HG03558 (cell line): ENCODE results near the gene MCF2L2.

Source experiments
- ATAC-seq: cut with Tn5 transposase; IDR thresholded peaks from one replicate; pipeline ENCODE4 v1.9.1; 2021; ENCODE audit warnings: moderate number of reproducible peaks; ENCODE audit not compliant: unreplicated experiment; ENCODE audit errors: extremely low read depth

The MCF2L2 gene

DNA sequence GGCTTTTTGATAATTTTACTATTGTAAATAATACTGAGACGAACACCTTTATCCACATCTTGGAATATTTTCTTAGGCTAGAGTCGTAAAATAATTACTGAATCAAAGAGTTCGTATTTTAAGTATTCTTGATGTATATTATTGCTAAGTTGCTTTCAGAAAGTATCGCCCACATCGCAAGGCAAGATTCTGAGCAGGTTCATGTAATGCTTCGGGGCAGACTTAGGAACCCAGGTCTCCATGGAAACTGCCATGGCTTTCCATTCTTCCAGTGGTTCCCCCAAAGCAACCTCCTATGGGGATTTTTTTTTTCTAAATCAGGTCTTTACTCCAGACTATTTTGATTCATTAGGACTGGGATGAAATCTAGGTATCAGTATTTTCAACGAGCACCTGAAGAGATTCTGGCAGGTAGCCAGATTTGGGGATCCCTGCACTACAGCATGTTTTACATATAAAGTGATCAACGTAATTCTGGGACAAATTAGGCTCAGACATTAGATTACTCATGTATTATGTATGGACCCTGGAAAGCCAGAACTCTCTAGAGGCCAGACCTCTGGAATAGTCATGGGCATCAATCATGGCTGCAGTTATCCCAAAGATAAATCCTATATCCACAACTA is 88.8 kb downstream of the MCF2L2 start:
- no peak for ATAC-seq

GRCh38 chr3:183338520-183338919 is 89.9 kb downstream of the MCF2L2 start:
- ATAC-seq = no peak

DNA sequence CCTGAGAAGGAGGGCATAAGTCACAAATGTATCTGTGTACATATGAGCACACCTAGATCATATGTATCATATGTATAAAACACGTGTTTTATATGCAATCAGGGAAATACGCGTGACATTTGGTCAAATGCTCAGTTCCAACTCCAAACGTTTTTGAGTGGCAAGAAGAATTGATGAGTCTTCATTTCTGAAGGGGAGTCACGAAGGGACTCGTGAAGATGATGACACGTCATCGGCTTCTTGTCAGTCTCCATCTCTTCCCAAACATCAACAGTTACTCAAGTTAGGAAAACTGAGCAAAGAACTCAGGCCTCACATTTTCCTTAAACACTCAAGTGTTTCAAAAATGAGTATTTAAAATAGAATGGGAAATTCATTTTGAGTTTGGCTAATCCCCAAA is 95.9 kb downstream of the MCF2L2 start:
- ATAC-seq = no peak

- ATAC-seq = no peak
These were observed 96.9 kb downstream of the MCF2L2 start for GRCh38 chr3:183331498-183331897.

GRCh38 chr3:183330881-183331280 is 97.5 kb downstream of the MCF2L2 start:
- ATAC-seq = no peak

DNA sequence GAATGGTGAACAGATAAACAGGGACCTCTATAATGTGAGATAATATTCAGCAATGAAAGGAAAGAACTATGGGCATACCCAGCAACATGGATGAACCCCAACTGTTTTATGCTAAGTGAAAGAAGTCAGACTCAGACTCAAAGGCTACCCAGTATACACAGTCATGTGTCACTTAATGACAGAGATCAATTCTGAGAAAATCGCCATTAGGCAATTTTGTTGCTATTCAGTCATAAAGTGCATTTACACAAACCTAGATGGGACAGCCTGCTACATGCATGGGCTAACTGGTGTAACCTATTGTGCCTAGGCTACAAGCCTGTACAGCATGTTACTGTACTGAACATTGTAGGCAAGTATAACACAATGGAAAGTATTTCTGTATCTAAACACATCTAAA is 98.9 kb downstream of the MCF2L2 start:
- ATAC-seq = no peak

- ATAC-seq = no peak
These were observed 99.6 kb downstream of the MCF2L2 start for GRCh38 chr3:183328823-183329222.

- ATAC-seq = no peak
These were observed 100.3 kb downstream of the MCF2L2 start for GRCh38 chr3:183328164-183328563.

DNA sequence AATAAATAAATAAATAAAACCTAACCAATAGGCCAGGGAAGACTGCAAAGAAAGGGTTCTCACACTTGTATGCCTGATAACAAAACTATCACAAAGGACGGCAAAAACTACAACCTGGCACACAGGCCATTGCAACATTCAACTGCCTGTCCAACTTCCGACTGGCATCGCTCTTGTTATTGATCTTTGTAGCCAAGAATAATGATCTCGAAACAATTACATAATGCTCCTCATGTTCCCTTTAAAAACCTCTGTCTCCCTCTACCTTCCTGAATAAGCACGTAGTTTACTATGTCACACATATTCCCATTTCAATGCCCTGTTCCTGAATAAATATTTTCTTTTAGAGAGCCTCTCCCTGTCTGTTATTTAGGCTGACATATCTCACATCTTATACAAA is 101.1 kb downstream of the MCF2L2 start:
- no peak for ATAC-seq

DNA sequence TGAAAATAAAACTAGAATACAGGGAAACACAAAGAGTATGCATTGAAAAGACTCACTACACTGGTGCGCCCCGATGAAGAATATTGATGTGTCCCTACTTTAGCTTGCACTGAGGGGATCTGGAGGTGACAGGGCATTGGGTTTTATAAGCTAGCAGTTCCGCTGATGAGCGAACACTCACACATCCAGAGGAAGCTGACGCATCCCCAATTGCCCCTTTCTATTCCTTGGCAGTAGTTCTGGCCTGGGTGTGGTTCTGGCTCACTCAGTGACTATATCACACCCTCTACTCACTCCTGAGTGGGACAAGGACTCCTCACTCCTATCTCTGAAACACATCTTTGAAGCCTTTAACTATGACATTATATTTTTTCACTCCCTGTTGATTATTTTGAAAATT is 104.3 kb downstream of the MCF2L2 start:
- ATAC-seq = no peak

DNA sequence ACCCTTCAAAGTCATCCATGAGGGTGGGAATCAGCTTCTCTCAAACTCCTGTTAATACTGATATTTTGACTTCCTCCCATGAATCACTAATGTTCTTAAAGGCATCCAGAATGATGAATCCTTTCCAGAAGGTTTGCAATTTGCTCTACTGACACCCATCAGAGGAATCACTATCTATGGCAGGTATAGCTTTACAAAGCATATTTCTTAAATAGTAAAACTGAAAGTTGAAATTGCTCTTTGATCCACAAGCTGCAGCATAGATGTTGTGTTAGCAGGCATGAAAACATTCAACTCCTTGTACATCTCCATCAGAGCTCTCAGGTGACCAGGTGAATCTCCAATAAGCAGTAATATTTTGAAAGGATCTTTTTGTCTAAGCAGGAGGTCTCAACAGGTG is 109.0 kb downstream of the MCF2L2 start:
- ATAC-seq = no peak

DNA sequence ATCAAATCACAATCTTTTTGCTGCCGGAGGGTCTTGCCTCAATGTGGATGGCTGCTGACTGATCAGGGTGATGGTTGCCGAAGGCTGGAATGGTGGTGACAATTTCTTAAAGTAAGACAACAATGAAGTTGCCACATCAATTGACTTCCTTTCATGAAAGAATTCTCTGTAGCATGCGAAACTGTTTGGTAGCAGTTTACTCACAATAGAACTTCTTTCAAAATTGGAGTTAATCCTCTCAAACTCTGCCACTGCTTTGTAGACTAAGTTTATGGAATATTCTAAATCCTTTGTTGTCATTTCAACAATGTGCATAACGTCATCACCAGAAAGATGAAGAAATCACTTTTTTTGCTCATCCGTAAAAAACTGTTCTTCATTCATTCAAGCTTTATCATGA is 109.5 kb downstream of the MCF2L2 start:
- ATAC-seq = no peak

DNA sequence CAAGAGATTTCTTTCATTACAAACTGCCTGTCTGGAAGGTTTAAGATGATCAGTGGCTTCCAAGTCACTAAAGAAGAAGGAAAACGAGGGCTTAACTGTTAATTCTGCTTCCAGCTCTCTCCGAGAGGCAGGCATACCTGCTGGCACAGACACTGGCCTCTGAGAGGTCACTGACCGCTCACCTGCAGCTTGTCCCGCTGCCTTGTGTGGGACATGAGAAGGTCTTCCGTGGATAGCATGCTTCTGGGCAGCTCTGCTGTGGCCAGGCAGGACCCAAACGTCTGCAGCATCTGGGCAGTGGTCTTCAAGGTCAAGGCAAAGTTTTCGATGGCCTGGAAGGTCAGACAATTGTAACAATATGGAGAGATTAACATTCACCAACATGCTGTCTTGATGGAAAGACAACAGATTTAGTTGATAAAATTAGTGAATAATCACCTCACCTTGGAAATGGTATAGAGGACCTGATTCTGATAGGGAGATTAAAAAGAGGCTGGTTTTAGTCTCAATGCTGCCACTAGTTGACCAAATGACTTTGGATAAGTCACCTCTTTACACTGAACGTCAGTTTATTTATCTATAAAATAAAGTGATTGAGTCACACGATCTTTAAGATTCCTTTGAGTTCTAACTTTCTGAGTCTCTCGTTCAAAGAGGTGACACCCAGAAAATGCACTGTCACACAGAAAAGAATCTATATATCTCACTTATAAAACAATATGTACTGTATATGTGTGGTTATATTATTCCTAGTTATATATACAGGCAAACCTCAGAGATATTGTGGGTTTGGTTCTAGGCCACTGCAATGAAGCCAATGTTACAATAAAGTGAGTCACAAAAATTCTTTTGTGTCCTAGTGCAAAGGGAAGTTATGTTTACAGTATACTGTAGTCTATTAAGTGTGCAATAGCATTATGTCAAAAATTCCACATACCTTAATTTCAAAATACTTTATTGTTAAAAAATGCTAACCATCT is 110.2 kb downstream of the MCF2L2 start:
- ATAC-seq = no peak

GRCh38 chr3:183317271-183317670 is 111.1 kb downstream of the MCF2L2 start:
- ATAC-seq = no peak

DNA sequence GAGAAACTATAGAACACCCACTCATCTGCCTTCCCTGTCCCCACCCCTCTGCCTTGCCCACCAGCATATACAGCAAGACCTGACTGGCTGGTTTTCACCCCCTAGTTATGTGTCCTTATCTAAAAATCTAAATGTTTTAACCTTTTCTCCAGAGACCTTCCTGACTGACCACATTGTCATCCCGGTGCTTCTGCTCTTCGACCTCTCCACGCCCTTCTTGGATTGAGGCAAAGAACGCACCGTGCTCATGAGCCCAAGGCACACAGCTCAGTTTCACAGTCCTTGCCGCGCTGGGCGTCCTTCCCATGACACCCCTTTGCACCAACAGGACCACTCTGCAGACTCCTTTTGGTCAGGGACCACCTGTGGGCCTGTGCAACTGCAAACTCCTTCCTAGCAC is 112.7 kb downstream of the MCF2L2 start:
- no peak for ATAC-seq

DNA sequence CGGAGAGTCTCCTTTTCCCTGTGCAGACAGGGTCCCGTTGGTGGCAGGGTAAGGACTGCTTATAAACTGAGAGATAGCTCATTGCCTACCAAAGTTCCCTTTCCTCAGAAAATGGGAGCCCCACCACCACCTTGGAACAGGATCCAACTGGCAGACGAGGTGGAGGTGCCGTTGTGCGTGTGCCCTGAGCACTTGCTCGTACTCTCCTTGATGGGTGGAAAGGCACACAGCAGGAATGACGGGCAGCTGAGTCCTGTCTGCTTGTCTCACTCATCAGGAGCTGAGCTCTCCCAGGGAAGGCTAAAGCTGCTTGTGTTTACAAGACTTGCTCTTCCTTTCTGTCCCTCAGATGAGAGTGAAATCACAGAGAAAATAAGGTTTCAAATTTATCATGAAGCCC is 114.7 kb downstream of the MCF2L2 start:
- no peak for ATAC-seq

- ATAC-seq = no peak
These were observed 115.1 kb downstream of the MCF2L2 start for GRCh38 chr3:183313351-183313750.

- no peak for ATAC-seq
These were observed 116.0 kb downstream of the MCF2L2 start for GRCh38 chr3:183312433-183312832.

DNA sequence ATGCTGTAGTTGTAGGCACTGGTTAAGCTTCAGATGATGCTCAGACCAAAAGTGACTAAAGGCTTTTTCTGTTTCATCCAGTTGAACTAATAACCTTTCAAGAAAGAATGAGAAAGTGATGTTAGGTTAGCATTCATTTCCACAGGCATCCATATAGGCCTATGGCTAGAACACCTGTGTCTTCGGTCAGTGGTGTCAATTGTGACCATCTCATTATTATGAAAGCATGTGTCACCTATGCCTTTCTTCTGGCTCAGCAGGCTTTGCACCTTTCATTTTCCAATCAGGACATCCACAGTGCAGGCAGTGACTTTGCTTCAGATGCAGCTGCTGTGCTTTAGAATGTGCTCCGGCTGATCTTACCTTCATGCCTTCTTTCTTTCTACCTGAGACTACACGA is 117.5 kb downstream of the MCF2L2 start:
- no peak for ATAC-seq

DNA sequence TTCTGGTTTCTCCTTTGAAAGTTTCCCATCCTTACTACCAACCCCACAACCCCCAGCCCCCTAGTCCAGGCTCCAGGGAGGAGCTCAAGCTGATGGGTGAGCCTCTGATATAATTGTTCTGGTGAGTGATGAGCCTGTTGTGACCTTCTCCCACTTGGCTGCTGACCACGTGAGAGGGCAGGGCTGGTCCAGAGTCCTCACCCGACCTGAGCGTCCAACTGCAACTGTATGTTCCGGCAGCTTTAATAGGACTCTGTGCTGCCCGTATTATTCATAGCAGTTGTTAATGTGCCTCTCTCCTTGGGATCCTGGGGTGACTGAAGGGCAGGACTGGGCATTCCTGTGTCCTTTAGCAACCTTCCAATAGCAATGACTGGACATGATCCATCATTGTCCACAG is 119.1 kb downstream of the MCF2L2 start:
- no peak for ATAC-seq

GRCh38 chr3:183308751-183309150 is 119.7 kb downstream of the MCF2L2 start:
- ATAC-seq = no peak

GRCh38 chr3:183307749-183308148 is 120.7 kb downstream of the MCF2L2 start:
- ATAC-seq = no peak
